MCF 10A (cell line): ENCODE results near the gene TAS2R42. TPM values are rescaled to one million over a fixed set of nuclear protein-coding genes. Genes with fewer than 3 reads are reported as not detected.

Experiments used
- BruUV-seq: library from RNA; stranded (reverse); fragments of 400-500 nt; replicated peaks from 2 replicates; lab custom pipeline; 2021; lab: Mats Ljungman, UMichigan
- CTCF ChIA-PET: fragments of 300-600 bp; sonication (Branson Sonifier 250); formaldehyde crosslinking; extraction: SDS; loops from one replicate; lab custom pipeline; 2021; ENCODE audit warnings: antibody characterized with exemption, inconsistent platforms; lab: Yijun Ruan, JAX
- POLR2A ChIA-PET: fragments of 300-600, 350-650 bp; sonication (Branson Sonifier 250); formaldehyde crosslinking; extraction: SDS; loops from one replicate; lab custom pipeline; 2020; ENCODE audit warnings: antibody characterized with exemption, inconsistent platforms; lab: Yijun Ruan, JAX
- DNase-seq: peaks from one replicate; pipeline ENCODE4 v3.0.0-alpha.2; 2018; ENCODE audit not compliant: unreplicated experiment
- H3K27ac Mint-ChIP-seq: one replicate; pipeline ENCODE4 v1.8.0; 2022; ENCODE audit warnings: mild to moderate bottlenecking, low read depth, mixed read lengths; ENCODE audit not compliant: unreplicated experiment
- H3K27me3 Mint-ChIP-seq: one replicate; pipeline ENCODE4 v1.8.0; 2022; ENCODE audit warnings: mixed read lengths; ENCODE audit not compliant: insufficient read depth, unreplicated experiment
- H3K36me3 Mint-ChIP-seq: one replicate; pipeline ENCODE4 v1.8.0; 2022; ENCODE audit warnings: mild to moderate bottlenecking, moderate library complexity, mixed read lengths; ENCODE audit not compliant: insufficient read depth, unreplicated experiment
- H3K4me1 Mint-ChIP-seq: one replicate; pipeline ENCODE4 v1.8.0; 2022; ENCODE audit warnings: mixed read lengths; ENCODE audit not compliant: insufficient read depth, unreplicated experiment
- H3K4me3 Mint-ChIP-seq: one replicate; pipeline ENCODE4 v1.8.0; 2022; ENCODE audit warnings: mild to moderate bottlenecking, moderate library complexity, mixed read lengths; ENCODE audit not compliant: unreplicated experiment
- H3K9me3 Mint-ChIP-seq: one replicate; pipeline ENCODE4 v1.8.0; 2022; ENCODE audit warnings: mixed read lengths; ENCODE audit not compliant: unreplicated experiment
- CTCF ChIP-seq: fragments of 200-600 bp; IDR thresholded peaks from one replicate; pipeline ENCODE4 v1.8.0; 2022; ENCODE audit warnings: antibody characterized with exemption, mild to moderate bottlenecking; ENCODE audit not compliant: unreplicated experiment
- intact Hi-C: fragments of 100-400 bp; cut with micrococcal nuclease; formaldehyde crosslinking; loops from 2 replicates; pipeline ENCODE4 v1.14.1; 2022
- total RNA-seq: library from RNA; stranded (reverse); gene quantifications from 2 replicates; pipeline ENCODE4 v1.2.3, GENCODE V29; 2022

TAS2R42 gene
- total RNA-seq, 1 experiment from 2014 or later: not detected

DNA sequence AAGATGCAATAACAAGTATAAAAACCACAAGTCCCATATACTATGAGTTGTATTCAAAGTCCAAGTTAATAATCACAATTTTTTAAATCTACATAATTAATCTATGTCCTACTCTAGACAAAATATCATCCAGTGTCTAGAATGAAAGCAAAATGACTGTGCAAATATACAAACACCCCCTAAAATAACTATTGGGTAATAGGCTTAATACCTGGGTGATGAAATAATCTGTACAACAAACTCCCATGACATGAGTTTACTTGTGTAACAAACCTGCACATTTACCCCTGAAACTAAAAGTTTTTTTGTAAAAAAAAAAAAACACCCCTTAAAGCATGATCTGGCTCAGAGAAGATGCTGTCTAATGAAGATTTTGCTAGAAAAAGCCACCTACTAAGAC is 4.2 kb downstream of the TAS2R42 start:
- Mint-ChIP-seq H3K4me3 (no peak overlapping the region), H3K9me3 (no peaks in the 10 kb centered on the region), H3K4me1 (peaks cover 13% of the 10 kb centered on the region), H3K27me3 (no peaks in the 10 kb centered on the region), H3K36me3 (peaks cover 6% of the 10 kb centered on the region), H3K27ac (no peak overlapping the region)
- POLR2A ChIA-PET: interaction anchor here (3.8 kb wide), 1 partner anchor 11 kb away, joined by 35 read pairs; the partner anchor contains the start of gene SMIM10L1
- DNase-seq: peak; percentile 10
- no peak for TF ChIP-seq CTCF
- intact Hi-C loops: no loop called here
- CTCF ChIA-PET: interaction anchor here (3.4 kb wide), 1 partner anchor 17 kb away, joined by 14 read pairs; no protein-coding TSS in a partner anchor
- BruUV-seq: no TSS peak

GRCh38 chr12:11178250-11178649 is 8.5 kb downstream of the TAS2R42 start:
- TF ChIP-seq CTCF: no peak
- POLR2A ChIA-PET: no interaction called here

GRCh38 chr12:11174022-11174421 is 12.7 kb downstream of the TAS2R42 start:
- CTCF ChIA-PET: interaction anchor here (0.6 to 0.9 kb wide), 5 partner anchors 12 to 977 kb away, joined by 3 to 6 read pairs (median 3); no protein-coding TSS in a partner anchor
- POLR2A ChIA-PET: interaction anchor here (1.6 kb wide), 1 partner anchor 452 kb away, joined by 4 read pairs; no protein-coding TSS in a partner anchor
- H3K36me3 Mint-ChIP-seq: no peaks in the 10 kb centered on the region
- no peak for DNase-seq
- H3K27ac Mint-ChIP-seq: no peak overlapping the region
- intact Hi-C loops: loop anchor here (5.0 kb wide), 1 partner anchor 232 kb away; no protein-coding TSS in a partner anchor
- H3K4me3 Mint-ChIP-seq: no peak overlapping the region
- no peaks in the 10 kb centered on the region for H3K27me3 Mint-ChIP-seq
- H3K9me3 Mint-ChIP-seq: no peaks in the 10 kb centered on the region
- BruUV-seq: no TSS peak
- TF ChIP-seq CTCF: no peak
- H3K4me1 Mint-ChIP-seq: peaks cover 37% of the 10 kb centered on the region

More at GRCh38 chr12:11178250-11178649, 8.5 kb downstream of the TAS2R42 start:
- Mint-ChIP-seq H3K27ac (no peak overlapping the region), H3K36me3 (no peaks in the 10 kb centered on the region), H3K4me1 (peaks cover 26% of the 10 kb centered on the region), H3K27me3 (no peaks in the 10 kb centered on the region), H3K4me3 (no peak overlapping the region), H3K9me3 (no peaks in the 10 kb centered on the region)
- BruUV-seq: no TSS peak
- intact Hi-C loops: no loop called here
- CTCF ChIA-PET: no interaction called here
- DNase-seq: no peak

DNA sequence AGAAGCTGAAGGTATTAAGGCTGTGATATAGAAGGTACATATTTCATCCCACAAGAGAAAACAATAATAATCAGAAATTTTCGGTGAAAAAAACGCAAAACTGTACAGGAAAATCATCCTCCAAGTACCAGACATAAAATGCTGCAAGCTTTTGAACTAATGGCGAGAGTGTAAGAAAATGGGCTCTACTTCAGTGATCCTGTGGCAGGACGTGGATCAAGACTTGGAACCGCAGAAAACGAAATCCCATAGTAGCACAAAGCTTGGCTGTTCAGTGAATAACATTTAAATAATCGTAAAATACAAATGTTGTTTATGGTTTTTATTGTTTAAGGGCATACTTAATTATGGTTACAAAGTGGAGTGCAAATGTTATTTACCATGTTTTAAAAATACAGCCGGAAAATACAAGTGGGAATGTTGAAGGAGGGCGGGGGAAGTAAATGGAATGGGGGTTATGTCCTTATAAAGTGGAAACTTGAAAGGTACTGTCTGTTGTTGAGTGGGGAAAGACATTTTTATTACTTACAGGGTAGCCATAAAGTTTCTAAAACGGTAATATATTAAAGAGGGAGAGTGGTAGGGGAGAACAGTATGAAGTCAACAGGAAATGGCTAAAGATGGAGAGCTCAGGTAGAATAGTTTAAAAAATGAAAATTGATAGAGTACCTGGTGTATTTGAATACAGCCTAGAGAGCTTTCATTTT is 14.6 kb downstream of the TAS2R42 start:
- CTCF ChIA-PET: interaction anchor here (0.5 to 1.6 kb wide), 9 partner anchors 9 to 1871 kb away, joined by 3 to 5 read pairs (median 3); no protein-coding TSS in a partner anchor
- intact Hi-C loops: loop anchor here (5.0 kb wide), 1 partner anchor 230 kb away; no protein-coding TSS in a partner anchor
- POLR2A ChIA-PET: interaction anchor here (0.7 to 4.2 kb wide), 24 partner anchors 9 to 1548 kb away, joined by 3 to 36 read pairs (median 4); partner anchors contain the start of genes MAGOHB and YBX3
- H3K4me3 Mint-ChIP-seq: peak overlapping the region; percentile 99
- peak; percentile 27 for DNase-seq
- no peaks in the 10 kb centered on the region for H3K36me3 Mint-ChIP-seq
- TF ChIP-seq CTCF: no peak
- H3K4me1 Mint-ChIP-seq: peaks cover 49% of the 10 kb centered on the region
- peak overlapping the region; percentile 98 for H3K27ac Mint-ChIP-seq
- H3K27me3 Mint-ChIP-seq: no peaks in the 10 kb centered on the region
- BruUV-seq: TSS peak; percentile 83
- no peaks in the 10 kb centered on the region for H3K9me3 Mint-ChIP-seq
